ENCODE data around the gene LRRK1.

GRCh38 chr15:101003706-101004105 is 84.5 kb downstream of the LRRK1 start:
- no peak for TF ChIP-seq CTCF (IDR thresholded peaks at IDR 0.05)
- TF ChIP-seq POLR2A (IDR thresholded peaks at IDR 0.05), result no peak

Measured in gastroesophageal sphincter (tissue), 3 donors.